HG02852 (cell line): ENCODE data around the gene COL27A1.

Source experiments
- ATAC-seq: cut with Tn5 transposase; IDR thresholded peaks from one replicate; pipeline ENCODE4 v1.9.1; 2021; ENCODE audit warnings: mild to moderate bottlenecking, moderate library complexity; ENCODE audit not compliant: unreplicated experiment

Gene COL27A1

GRCh38 chr9:114141553-114142402 is 13.6 kb upstream of the COL27A1 start:
- ATAC-seq, result no peak

GRCh38 chr9:114143234-114143633 is 12.1 kb upstream of the COL27A1 start:
- no peak for ATAC-seq

- ATAC-seq, result no peak
Measured at GRCh38 chr9:114146735-114147134, 8.6 kb upstream of the COL27A1 start.

DNA sequence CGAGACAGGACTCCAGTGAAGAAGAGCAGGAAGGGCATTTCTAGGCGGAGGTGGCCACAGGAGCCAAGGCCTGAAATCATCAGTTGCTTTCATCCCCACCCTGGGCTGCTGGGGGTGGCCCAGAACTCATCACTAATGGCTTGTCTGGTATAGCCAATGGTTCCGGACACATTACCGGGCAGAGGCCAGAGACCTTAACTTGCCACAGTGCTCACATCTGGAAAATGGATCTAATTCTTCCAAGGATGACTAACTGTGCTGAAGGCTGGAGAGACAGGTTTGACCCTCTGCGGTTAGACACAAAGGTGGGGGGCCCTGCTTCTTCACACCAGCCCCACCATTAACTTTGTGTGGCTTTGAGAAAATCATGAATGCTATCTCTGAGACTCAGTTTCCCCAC is 6.2 kb upstream of the COL27A1 start:
- ATAC-seq, result no peak

- ATAC-seq, result no peak
Measured at GRCh38 chr9:114149765-114150340, 5.5 kb upstream of the COL27A1 start.

DNA sequence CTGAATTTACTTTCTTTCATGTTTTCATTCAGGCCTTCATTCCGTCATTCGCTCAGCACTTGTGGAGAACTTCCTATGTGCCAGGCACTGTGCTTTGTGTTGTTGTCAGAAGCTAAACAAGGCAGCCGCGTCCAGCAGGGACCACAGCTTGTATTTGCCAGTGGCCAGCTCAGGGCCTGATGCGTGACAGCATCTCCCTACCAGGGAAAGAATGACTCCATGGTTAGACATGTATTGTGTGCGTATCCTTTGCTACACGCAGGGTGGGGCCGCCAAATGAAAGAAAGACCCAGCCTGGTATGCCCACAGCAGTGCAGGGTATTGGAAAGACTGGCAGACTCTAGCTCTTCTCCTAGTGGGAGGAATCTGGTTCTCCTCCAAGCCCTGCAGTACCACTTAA is 4.7 kb upstream of the COL27A1 start:
- ATAC-seq, result no peak

DNA sequence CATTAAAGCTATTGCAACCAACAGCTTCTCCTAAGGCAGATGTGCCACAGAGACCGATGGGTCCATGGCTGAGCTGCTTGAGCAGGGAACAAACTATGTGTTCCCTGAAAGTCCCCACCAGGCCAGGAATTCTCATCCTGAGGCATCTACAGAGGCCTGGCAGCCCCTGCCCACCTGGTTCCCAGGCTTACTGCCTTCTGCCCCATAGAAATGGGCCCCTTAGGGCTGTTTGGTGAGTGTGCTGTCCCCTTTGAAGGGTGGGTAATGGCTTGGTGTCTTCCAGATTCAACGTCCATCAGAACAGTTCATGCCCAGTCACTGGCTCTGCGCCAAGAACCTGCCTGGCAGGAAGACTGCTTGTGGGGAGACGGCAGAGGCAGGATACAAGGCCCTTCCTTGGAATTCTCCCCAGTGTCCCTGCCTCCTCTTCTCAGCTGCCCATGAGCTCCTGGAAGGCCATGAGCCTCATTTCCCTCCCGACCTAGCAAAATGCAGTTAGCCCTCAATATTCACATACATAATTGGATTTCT is 3.8 kb upstream of the COL27A1 start:
- no peak for ATAC-seq

DNA sequence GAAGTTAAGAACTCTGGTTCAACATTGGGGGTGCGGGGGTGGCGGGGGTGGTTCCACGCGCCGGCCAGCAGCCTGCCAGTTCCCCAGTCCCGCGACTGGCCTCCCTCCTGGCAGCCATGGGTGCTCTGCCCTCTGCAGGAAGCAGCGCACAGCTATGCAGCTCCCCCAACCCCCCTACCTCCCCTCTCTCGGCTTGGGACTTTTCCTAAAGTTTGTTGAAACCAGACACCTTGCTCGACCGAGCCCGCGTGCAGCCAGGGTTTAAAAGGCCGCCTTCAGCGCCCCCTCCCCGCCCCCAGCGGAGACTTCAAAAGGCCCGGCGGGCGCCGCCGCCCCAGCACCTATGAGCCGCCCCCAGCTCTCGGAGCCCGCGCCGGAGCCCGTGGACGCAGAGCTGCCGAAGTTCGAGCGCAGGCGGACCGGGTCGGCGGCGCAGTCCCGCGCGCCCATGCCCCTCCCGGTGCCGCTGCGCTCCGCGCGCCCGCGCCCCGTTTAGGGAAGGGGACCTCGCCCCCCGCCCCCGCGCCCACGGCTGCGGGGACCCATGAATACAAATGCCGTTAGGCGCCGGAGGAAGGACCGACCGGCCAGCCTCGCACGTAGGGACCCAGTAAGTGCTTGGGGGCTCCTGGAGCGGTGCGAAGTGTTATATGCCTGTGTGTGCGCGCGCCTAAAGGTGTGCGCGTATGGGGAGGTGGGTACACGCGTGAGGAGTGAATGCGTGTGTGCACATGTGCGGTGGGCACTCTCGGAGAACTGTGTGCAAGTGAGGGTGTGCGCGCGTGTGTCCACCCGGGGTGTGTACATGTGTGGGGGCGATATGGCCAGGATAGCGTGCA is 1.4 kb upstream of the COL27A1 start:
- ATAC-seq, result no peak

GRCh38 chr9:114154600-114155102 is 686 bp upstream of the COL27A1 start:
- no peak for ATAC-seq

DNA sequence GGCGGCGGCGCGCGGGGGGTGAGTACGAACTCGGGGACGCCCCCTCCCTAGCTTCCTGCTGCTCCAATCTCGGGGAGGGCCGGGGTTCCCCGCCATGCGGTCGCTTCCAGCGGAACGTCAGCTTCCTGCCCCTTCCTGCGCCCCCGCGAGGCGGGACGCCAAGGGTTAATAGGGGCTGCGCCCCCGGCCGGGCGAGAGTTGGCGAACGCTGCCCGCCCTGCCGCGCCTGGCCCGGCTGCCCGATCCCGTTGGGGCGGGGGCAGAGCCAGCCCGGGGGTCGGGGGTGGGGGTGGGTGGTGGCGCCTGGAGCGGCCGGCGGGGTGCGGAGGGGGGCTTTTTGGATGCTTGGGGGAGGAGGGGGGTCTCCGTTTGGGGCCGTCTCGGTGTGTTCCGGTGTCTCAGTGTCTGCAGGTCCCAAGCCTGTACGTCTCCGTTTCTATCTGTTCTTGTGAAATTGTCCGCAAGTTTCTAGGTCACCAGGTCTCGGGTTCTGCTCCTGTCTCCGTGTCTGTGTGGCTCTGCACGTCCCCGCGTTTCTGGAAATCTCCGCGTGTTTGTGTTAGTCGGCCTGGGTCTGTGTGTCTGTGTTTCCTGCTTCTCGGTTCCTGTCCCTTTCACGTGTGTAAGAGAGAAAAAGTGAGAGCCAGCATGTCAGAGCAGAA is 789 bp downstream of the COL27A1 start:
- ATAC-seq, result no peak

GRCh38 chr9:114156657-114157421 is 1.5 kb downstream of the COL27A1 start:
- no peak for ATAC-seq

DNA sequence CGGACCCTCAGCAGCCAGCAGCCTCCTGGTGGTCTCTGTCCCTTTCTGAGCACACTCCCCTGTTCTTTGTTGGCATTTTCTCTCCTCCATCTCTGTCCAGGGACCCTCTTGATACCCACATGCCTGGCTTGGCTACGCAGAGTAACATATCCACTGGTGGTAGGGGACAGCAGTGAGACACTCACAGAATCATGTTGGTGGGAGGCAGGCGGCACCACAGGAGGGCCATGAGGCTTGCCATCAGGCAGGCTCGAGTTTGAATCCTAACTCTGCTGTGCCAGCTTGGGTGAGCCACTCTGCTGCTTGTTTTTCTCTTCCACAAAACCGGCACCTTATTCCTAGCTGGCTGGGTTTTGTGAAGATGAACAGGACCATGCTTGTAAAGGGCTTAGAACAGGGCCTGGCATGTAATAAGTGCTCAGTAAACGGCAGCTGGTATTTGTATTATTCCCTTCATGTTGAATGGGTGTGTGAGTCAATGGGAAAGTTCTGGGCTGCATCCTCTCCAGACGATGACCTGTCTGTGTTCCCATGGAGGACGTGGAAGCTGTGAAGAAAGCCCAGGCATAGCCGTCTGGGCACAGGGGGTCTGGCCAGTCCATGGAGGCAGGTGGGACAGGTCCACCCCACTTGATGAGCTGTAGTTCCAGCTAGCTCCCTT is 2.3 kb downstream of the COL27A1 start:
- ATAC-seq, result no peak

DNA sequence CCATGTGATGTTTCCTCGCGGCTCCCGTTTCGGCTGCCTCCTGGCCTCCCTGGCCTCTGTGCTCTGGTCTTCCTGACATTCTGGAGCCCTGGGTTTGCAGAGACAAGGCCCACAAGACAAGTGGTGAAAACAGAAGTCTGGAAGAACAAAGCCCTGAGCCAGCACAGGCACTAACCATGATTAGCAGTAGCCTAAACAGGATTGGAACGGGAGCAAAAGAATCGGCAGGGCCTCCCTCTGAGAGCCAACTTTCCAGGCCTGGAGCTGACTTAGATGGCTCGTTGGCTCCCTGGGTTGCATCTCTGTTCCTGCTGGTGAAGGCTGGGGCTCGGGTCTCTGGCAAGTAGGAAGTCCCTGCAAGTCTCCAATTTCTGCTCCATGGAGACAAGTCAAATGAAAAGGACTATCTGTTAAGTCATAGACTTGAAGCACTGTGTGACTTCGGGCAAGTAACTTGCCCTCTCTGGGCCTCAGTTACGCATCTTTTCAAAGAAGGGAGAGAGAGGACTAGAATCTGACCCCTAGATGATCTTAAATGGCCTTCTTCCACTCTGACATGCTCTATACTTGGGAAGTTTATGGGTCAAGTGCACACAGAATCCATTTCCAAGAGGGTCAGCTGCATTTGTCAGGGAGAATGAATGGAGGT is 3.3 kb downstream of the COL27A1 start:
- no peak for ATAC-seq

DNA sequence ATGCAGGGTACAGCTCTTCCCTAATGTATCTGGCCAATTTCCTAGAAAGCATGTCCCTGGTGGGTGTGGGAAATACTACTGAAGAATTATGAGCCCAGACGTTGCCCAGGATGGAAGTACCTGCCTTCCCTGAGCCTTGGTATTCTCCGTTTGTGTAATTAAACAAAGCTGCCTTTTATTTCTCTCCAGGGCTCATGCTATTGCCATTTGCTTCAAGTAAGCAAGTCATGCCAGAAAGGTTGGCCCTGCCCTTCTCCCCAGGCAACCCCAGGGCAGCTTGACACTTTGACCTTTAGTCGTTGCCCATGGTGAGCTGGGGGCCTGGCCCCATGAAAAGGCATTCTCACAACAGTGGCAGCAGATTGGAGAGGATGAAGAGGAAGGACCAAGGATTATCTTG is 4.4 kb downstream of the COL27A1 start:
- no peak for ATAC-seq

- no peak for ATAC-seq
Measured at GRCh38 chr9:114161513-114161912, 6.2 kb downstream of the COL27A1 start.

DNA sequence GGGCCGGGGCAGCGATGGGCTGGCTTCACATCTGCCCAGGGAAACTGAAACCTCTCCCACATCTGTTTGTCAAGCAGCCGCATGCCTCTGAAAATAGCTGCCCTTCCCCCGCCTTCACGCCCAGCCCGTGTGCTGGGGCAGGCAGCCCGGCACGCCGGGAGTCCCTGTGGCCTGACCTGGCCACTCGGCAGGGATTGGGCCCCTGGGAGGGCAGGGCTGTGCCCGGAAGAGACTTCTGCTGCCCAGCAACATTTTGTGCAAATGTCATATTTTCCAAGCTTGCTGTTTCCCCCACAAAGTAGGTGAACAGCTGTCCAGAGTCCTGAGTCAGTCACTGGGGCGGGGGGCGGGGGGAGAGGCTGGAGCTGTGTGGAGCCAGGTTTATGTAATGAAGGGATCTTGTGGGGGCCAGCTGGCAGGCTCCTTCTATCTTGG is 8.2 kb downstream of the COL27A1 start:
- ATAC-seq, result no peak

GRCh38 chr9:114164191-114164794 is 9.0 kb downstream of the COL27A1 start:
- no peak for ATAC-seq

DNA sequence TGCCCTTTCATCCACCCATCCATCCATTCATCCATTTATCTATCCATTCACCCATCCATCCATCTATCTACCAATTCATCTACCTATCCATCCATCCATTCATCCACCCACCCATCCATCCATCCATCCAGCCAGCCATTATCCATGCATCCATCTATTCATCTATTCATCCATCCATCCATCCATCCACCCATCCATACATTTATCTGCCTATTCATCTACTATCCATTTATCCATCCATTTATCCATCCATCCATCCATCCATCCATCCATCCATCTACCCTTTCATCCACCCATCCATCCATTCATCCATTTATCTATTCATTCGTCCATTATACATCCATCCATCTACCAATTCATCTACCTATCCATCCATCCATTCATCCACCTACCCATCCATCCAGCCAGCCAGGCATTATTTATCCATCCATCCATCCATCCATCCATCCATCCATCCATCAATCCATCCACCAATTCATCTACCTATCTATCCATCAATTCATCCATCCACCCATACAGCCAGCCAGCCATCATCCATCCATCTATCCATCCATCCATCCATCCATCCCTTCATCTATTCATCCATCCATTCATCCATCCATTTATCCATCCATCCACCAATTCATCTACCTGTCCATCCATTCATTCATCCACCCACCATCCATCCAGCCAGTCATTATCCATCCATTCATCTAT is 10.2 kb downstream of the COL27A1 start:
- no peak for ATAC-seq
